GM18526 (cell line): ENCODE results near the gene ZNF618.

Source experiments
- POLR2A ChIP-seq: IDR thresholded peaks from 3 replicates; pipeline ENCODE4 v1.6.1; 2011; ENCODE audit not compliant: insufficient read length; ENCODE audit errors: extremely low read depth

The ZNF618 gene

GRCh38 chr9:114031037-114031630 is 155.0 kb downstream of the ZNF618 start:
- TF ChIP-seq POLR2A = no peak

DNA sequence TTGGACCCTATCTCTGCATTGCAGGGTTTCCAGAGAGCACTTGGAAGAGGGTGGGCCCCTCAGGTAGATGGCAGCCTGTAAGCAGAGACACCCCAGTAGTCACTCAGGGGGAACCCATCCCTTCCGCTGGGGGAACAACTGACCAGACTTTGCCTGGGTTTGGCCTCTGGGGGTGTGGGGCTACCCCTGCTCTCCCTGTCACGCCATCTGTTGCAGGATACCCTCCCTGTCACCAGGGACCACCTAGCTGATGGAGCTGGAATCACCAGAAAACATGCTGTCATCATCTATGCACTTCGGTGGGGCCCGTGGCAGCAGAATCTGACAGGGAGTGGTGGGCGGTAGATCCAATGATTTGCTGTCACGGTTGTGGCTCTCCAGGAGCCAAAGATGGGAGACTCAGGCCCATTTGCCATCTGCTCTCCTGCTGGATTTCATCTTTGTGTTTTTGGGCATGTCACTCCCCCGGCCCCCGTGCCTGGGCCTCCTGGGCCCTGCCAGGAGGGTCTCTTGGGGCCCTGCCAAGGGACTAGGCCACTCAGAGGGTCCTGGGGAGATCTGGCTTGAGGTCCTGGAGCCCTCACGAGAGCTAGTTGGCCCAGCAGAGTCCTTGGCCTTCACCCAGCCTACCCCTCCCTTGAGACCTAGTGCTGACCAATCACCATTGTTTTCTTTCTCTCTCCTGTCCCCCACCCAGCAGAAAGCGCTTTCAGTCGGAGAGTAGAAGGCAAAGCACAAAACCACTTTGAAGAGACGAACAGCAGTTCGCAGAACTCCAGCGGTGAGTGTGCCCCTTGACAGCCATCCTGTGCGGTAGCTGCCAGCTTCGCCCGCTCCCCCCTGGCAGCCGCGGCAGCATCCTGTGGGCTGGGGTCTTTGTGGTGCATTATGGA is 156.1 kb downstream of the ZNF618 start:
- TF ChIP-seq POLR2A = no peak

DNA sequence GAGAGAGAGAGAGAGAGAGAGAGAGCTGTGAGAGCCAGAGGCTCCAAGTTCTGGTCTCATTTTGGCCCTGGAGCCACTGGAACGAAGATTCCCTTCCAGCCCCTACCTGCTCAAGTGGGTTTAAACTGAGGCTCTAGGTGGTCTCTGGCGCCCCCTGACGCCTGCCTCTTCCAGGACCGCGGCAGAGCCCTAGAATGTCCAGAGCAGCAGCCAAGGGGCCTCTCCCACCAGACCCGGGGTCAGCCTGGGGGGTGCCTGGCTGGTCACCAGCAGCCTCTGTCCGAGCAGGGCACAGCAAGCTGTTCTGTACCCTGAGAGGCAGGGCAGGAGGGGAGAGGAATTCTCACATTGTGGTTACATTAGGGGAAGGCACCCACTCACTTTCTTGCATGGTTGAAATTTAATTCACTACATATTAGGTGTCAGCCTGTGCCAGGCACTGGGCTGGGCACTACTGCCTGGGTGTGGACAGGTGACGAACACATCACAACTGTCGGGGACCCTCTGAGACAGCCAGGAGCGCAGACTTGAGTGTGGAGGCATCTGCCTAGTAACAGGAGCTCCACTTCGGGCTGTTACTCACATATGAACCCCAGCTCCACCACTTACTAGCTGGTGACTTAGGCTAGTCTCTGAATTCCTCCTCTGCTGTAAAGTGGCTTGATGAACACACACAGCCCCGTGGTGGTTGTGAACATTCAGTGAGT is 157.4 kb downstream of the ZNF618 start:
- TF ChIP-seq POLR2A = no peak

- no peak for TF ChIP-seq POLR2A
These were observed 158.1 kb downstream of the ZNF618 start for GRCh38 chr9:114034196-114034595.

- TF ChIP-seq POLR2A = no peak
These were observed 158.6 kb downstream of the ZNF618 start for GRCh38 chr9:114034661-114035062.

GRCh38 chr9:114035221-114035844 is 159.2 kb downstream of the ZNF618 start:
- no peak for TF ChIP-seq POLR2A

GRCh38 chr9:114035845-114036801 is 160.0 kb downstream of the ZNF618 start:
- no peak for TF ChIP-seq POLR2A

DNA sequence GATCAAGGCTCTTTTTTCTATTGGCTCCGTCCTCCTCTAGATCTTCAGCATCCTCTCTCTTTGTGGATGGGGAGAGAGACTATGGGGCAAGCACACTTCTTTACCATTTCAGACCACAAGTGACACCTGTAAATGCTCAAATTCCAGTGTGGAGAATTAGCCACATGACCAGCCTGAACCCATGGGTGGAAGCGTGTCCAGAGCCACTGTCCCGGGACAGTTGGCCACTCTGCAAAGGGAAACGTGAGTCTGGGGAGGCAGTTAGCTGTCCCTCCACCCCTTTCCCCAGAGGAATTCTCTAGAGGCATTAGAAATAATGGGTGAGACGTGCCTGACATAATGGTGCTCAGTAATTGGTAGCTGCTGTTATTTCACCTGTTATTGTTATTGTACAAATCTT is 161.1 kb downstream of the ZNF618 start:
- TF ChIP-seq POLR2A = no peak

- TF ChIP-seq POLR2A = no peak
These were observed 162.0 kb downstream of the ZNF618 start for GRCh38 chr9:114037961-114038723.

- no peak for TF ChIP-seq POLR2A
These were observed 162.7 kb downstream of the ZNF618 start for GRCh38 chr9:114038724-114039313.

- TF ChIP-seq POLR2A = no peak
These were observed 163.4 kb downstream of the ZNF618 start for GRCh38 chr9:114039484-114039883.

DNA sequence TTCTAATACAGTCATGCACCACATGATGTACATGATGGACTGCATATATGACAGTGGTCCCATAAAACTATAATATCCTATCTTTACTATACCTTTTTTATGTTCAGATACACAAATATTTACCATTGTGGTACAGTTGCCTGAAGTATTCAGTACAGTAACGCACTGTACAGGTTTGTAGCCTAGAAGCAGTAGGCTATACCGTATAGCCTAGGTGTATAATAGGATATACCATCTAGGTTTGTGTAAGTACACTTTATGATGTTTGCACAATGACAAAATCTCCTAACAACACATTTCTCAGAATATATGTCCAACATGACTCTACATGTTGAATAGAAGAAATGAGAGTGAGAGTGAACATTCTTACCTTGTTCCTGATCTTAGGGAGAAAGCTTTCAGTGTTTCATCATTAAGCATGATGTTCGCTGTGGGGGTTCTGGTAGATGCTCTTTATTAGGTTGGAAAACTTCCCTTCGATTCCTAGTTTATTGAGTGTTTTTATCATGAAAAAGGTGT is 170.2 kb downstream of the ZNF618 start:
- TF ChIP-seq POLR2A = no peak

GRCh38 chr9:114046875-114047274 is 170.8 kb downstream of the ZNF618 start:
- no peak for TF ChIP-seq POLR2A
